Measurements from ENCODE around the gene PKN1.
"Not testable (repeated sequence)": the region's sequence is repeated elsewhere in the genome, so short reads cannot be mapped to it uniquely, and the experiment has no call there.

PKN1 gene

GRCh38 chr19:14432791-14433553 is at the start of gene PKN1:
Gene PKN1, plus strand, starts transcription at chr19:14433306. Its CDS starts 216 bp downstream, at chr19:14433522.
- DNase-seq: peak; percentile 14

- DNase-seq: no peak
These were observed 49.2 kb upstream of the PKN1 start for GRCh38 chr19:14383661-14384555.

GRCh38 chr19:14385492-14385891 is 47.6 kb upstream of the PKN1 start:
- DNase-seq: no peak

GRCh38 chr19:14390548-14390947 is 42.6 kb upstream of the PKN1 start:
- DNase-seq: no peak

- DNase-seq: no peak
These were observed 41.8 kb upstream of the PKN1 start for GRCh38 chr19:14391156-14391821.

- no peak for DNase-seq
These were observed 39.8 kb upstream of the PKN1 start for GRCh38 chr19:14393329-14393728.

- no peak for DNase-seq
These were observed 38.9 kb upstream of the PKN1 start for GRCh38 chr19:14394167-14394566.

GRCh38 chr19:14395262-14395661 is 37.8 kb upstream of the PKN1 start:
- DNase-seq: no peak

- no peak for DNase-seq
These were observed 37.3 kb upstream of the PKN1 start for GRCh38 chr19:14395710-14396336.

- not testable (repeated sequence) for DNase-seq
These were observed 36.4 kb upstream of the PKN1 start for GRCh38 chr19:14396730-14397129.

GRCh38 chr19:14397168-14397567 is 35.9 kb upstream of the PKN1 start:
- not testable (repeated sequence) for DNase-seq

GRCh38 chr19:14400951-14401431 is 32.1 kb upstream of the PKN1 start:
- DNase-seq: no peak

- no peak for DNase-seq
These were observed 31.5 kb upstream of the PKN1 start for GRCh38 chr19:14401468-14402195.

GRCh38 chr19:14402332-14403144 is 30.6 kb upstream of the PKN1 start:
- DNase-seq: no peak

GRCh38 chr19:14403145-14403930 is 29.8 kb upstream of the PKN1 start:
- DNase-seq: not testable (repeated sequence)

- DNase-seq: peak; percentile 46
These were observed 28.8 kb upstream of the PKN1 start for GRCh38 chr19:14404312-14404711.

- DNase-seq: no peak
These were observed 27.7 kb upstream of the PKN1 start for GRCh38 chr19:14405380-14405757.

GRCh38 chr19:14405758-14406644 is 27.1 kb upstream of the PKN1 start:
- DNase-seq: peak; percentile 86
